NOMO-1 (cell line): ENCODE measurements around the gene LTB.
A peak's percentile ranks its signal among the peaks of the same experiment; 100 is the strongest.

ENCODE experiments used
- DNase-seq, 2 experiments: peaks; one replicate each; lab custom pipeline; 2025; ENCODE audit not compliant: unreplicated experiment in 2 of 2; lab: John Stamatoyannopoulos, UW

The LTB gene

GRCh38 chr6:31582230-31582643 lies at the start of gene LTB:
Gene LTB (minus strand): TSS chr6:31582424. CDS start chr6:31582417, 7 bp downstream.
- DNase-seq: no peak

- DNase-seq: no peak
Measured at GRCh38 chr6:31631681-31632278, 49.6 kb upstream of the LTB start.

GRCh38 chr6:31631209-31631608 lies 49.0 kb upstream of the LTB start:
- DNase-seq: no peak

GRCh38 chr6:31630177-31630934 lies 48.1 kb upstream of the LTB start:
- DNase-seq: no peak

- DNase-seq: no peak
Measured at GRCh38 chr6:31629014-31629413, 46.8 kb upstream of the LTB start.

- DNase-seq: no peak
Measured at GRCh38 chr6:31627690-31628287, 45.6 kb upstream of the LTB start.

- no peak for DNase-seq
Measured at GRCh38 chr6:31626952-31627351, 44.7 kb upstream of the LTB start.

- DNase-seq: no peak
Measured at GRCh38 chr6:31624070-31624469, 41.8 kb upstream of the LTB start.

- DNase-seq: peak; percentile 18 to 51
Measured at GRCh38 chr6:31622684-31623091, 40.5 kb upstream of the LTB start.

GRCh38 chr6:31621991-31622390 lies 39.8 kb upstream of the LTB start:
- no peak for DNase-seq

GRCh38 chr6:31621320-31621939 lies 39.2 kb upstream of the LTB start:
- no peak for DNase-seq

- DNase-seq: peak; percentile 66 to 69
Measured at GRCh38 chr6:31620586-31621319, 38.5 kb upstream of the LTB start, which contains the start of gene PRRC2A. Gene PRRC2A (plus strand): TSS chr6:31620715. CDS start chr6:31622790, 2,075 bp downstream.

GRCh38 chr6:31619805-31620585 lies 37.8 kb upstream of the LTB start:
- peak; percentile 99 for DNase-seq

- no peak for DNase-seq
Measured at GRCh38 chr6:31617010-31617409, 34.8 kb upstream of the LTB start.

GRCh38 chr6:31615748-31616147 lies 33.5 kb upstream of the LTB start:
- peak; percentile 91 to 92 for DNase-seq

GRCh38 chr6:31614684-31615578 lies 32.7 kb upstream of the LTB start, which contains the start of gene AIF1:
Gene AIF1 (plus strand): TSS chr6:31615234. CDS start chr6:31615330, 96 bp downstream.
- DNase-seq: peak in 1 of 2 experiments; percentile 67

GRCh38 chr6:31614075-31614619 lies 31.9 kb upstream of the LTB start:
- peak; percentile 47 to 67 for DNase-seq

- DNase-seq: no peak
Measured at GRCh38 chr6:31610968-31611367, 28.7 kb upstream of the LTB start.
